ENCODE results near the gene ALG14.

DNA sequence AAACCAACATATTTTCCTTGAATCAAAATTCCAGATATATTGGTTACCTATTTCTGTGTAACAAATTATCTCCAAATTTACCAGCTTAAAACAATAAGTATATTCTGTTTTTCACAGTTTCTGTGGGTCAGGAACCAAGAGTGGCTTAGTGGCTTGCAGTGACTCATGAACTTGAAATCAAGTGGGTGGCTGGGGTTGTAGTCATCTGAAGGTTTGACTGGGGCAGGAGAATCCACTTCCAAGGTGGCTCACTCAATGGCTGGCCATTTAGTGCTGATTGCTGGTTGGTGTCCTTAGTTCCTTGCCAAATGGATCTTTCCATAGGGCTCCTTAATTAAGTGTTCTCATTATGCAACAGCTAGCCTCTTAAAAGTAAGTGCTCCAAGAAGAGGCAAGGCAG is 43.8 kb downstream of the ALG14 start:
- TF ChIP-seq CTCF (IDR thresholded peaks at IDR 0.05; ENCODE audit: insufficient read depth, low read length, poor library complexity, severe bottlenecking) (no peak), EZH2phosphoT487 (conservative IDR thresholded peaks at IDR 0.05; ENCODE audit: low read length) (no peak)
